Fibroblast of the aortic adventitia (primary cell): ENCODE measurements around the gene TMTC2. TPM values are rescaled to one million over a fixed set of nuclear protein-coding genes. Genes with fewer than 3 reads are reported as not detected.
A peak's percentile ranks its signal among the peaks of the same experiment; 100 is the strongest.

Experiments
- DNase-seq: peaks from one replicate; pipeline ENCODE4 v3.0.0-alpha.2; 2010; ENCODE audit warnings: low read depth
- H3K4me3 ChIP-seq: 2 replicates; pipeline ENCODE4 v1.5.1; 2011; ENCODE audit warnings: low read depth, mild to moderate bottlenecking, control low read depth, low read length, moderate library complexity
- CTCF ChIP-seq: IDR thresholded peaks from 2 replicates; pipeline ENCODE4 v1.5.1; 2011; ENCODE audit warnings: mild to moderate bottlenecking, low read length, control low read depth, inconsistent platforms; ENCODE audit not compliant: insufficient read depth
- total RNA-seq: library from RNA; depleted of rRNA; stranded (reverse); fragments of >200 nt; gene quantifications from 2 replicates; pipeline ENCODE4 v1.2.3, GENCODE V29; 2012; ENCODE audit warnings: low replicate concordance

Gene TMTC2
- total RNA-seq, 1 donor: 21.1 TPM

GRCh38 chr12:82996168-82996812, 309.6 kb downstream of the TMTC2 start:
- DNase-seq: no peak
- TF ChIP-seq CTCF: no peak
- H3K4me3 ChIP-seq: no peak overlapping the region

GRCh38 chr12:82998509-82998908, 311.8 kb downstream of the TMTC2 start:
- TF ChIP-seq CTCF: no peak
- no peak overlapping the region for H3K4me3 ChIP-seq
- peak; percentile 10 for DNase-seq

- DNase-seq: no peak
- H3K4me3 ChIP-seq: no peak overlapping the region
- no peak for TF ChIP-seq CTCF
Measured at GRCh38 chr12:83003026-83003425, 316.3 kb downstream of the TMTC2 start.

- TF ChIP-seq CTCF: no peak
- no peak for DNase-seq
- H3K4me3 ChIP-seq: no peak overlapping the region
Measured at GRCh38 chr12:83005534-83006197, 319.0 kb downstream of the TMTC2 start.

GRCh38 chr12:83008703-83009102, 322.0 kb downstream of the TMTC2 start:
- H3K4me3 ChIP-seq: no peak overlapping the region
- no peak for TF ChIP-seq CTCF
- DNase-seq: no peak

GRCh38 chr12:83010169-83010804, 323.6 kb downstream of the TMTC2 start:
- TF ChIP-seq CTCF: no peak
- DNase-seq: no peak
- H3K4me3 ChIP-seq: no peak overlapping the region
